ENCODE data around the gene ZNRF3. TPM values are rescaled to one million over a fixed set of nuclear protein-coding genes. Genes with fewer than 3 reads are reported as not detected.

The ZNRF3 gene
- total RNA-seq, 1 donor from 2014 or later, result 4.1 TPM

DNA sequence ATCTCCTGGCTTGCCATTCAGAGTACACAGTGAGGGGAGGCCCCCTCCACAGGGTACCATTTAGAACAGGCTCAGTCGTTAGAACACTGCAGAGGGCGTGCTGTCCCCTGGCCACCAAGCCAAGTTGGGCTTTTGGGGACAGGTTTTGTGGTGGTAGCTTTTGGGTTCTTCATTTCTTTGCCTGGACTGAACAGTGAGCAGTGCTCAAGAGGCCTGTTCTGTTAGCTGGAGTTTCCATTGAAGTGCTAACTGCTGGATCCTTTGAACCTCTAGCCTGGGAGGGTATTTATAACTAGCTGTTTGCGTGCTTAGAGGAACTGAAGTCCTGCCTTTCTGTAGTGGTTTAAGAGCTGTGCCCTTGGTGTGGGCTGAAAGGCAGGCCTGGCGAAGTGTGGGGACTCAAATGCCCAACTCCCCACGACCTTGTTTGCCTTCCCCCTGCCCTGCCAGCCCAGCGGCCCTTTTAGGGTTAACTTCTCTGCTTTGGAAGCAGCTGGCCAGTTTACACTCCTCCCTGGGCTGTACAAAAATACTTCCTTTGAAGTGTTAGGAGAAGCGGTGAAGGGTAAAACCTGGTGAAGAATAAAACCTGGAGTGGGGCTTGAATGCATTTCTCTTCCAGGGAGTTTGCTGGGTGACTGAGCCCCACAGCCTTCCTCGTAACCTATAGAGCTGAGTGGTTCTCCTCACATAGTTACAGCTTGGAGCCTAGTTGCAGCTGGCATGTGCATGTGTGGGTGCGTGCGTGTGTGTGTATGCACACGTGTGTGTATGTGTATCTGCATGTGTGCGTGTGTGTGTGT lies 34.6 kb downstream of the ZNRF3 start:
- Histone ChIP-seq H3K27ac (peak overlapping the region; percentile 48), H3K4me2 (peak overlapping the region; percentile 80), H3F3A (ENCODE audit: low read depth) (peaks cover 43% of the 10 kb centered on the region), H3K79me2 (ENCODE audit: low read depth) (peaks cover 73% of the 10 kb centered on the region), H3K9me3 (ENCODE audit: low read depth) (no peaks in the 10 kb centered on the region), H3K4me3 (peak overlapping the region; percentile 28), H3K4me1 (peaks cover 49% of the 10 kb centered on the region), H4K20me1 (ENCODE audit: low read depth) (peaks cover 93% of the 10 kb centered on the region), H3K36me3 (no peaks in the 10 kb centered on the region), H3K27me3 (no peaks in the 10 kb centered on the region), H2AFZ (replicated peaks) (no peak overlapping the region), H3K9ac (no peak overlapping the region)
- Mint-ChIP-seq H3K36me3 (peaks cover 14% of the 10 kb centered on the region), H3K4me1 (peaks cover 90% of the 10 kb centered on the region), H3K27me3 (ENCODE audit: insufficient read depth, low read depth) (peaks cover 2% of the 10 kb centered on the region), H3K9me3 (no peaks in the 10 kb centered on the region), H3K4me3 (peak overlapping the region; percentile 78), H3K27ac (peak overlapping the region; percentile 99)
- peak; percentile 79 for DNase-seq (ENCODE audit: low spot score)
- no peak for TF ChIP-seq EZH2 (IDR thresholded peaks at IDR 0.05)
- TF ChIP-seq, protein P1, sequence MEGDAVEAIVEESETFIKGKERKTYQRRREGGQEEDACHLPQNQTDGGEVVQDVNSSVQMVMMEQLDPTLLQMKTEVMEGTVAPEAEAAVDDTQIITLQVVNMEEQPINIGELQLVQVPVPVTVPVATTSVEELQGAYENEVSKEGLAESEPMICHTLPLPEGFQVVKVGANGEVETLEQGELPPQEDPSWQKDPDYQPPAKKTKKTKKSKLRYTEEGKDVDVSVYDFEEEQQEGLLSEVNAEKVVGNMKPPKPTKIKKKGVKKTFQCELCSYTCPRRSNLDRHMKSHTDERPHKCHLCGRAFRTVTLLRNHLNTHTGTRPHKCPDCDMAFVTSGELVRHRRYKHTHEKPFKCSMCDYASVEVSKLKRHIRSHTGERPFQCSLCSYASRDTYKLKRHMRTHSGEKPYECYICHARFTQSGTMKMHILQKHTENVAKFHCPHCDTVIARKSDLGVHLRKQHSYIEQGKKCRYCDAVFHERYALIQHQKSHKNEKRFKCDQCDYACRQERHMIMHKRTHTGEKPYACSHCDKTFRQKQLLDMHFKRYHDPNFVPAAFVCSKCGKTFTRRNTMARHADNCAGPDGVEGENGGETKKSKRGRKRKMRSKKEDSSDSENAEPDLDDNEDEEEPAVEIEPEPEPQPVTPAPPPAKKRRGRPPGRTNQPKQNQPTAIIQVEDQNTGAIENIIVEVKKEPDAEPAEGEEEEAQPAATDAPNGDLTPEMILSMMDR (IDR thresholded peaks at IDR 0.05), result peak; percentile 22

DNA sequence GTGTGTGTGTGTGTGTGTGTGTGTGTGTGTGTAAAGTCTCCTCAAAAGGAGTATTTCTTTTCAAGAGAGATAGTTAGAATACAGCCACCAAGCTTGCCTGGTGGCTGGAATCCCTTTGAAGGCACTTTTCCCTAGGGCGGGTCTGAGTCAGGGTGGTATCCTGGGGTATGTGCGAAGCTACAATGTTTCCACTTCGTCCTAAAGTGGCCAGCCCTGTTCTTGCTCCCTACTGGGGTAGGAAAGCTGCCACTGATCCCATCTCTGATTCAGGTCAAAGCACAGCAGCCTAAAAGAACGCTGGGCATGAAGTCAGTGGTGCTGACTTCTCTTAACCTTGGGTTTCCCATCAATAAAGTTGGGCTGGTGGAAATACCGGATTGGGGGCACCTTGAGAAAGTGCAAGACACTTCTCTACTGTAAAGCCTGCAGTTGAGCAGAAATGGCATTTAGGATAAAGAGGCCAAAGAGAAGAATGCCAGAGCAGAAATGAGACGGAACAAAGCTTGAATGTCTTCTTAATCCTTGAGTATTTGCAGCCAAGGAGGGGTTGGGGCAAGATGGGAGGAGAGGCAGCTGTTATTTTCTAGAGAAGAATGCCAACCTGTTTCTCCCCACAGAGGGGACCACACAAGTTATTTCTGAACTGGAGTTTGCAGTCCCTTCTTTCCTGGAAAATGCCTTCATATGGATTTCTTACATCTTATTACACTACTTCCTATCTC lies 35.3 kb downstream of the ZNRF3 start:
- peak overlapping the region; percentile 80 for H3K4me2 ChIP-seq
- peaks cover 73% of the 10 kb centered on the region for H3K79me2 ChIP-seq (ENCODE audit: low read depth)
- H3K9me3 ChIP-seq (ENCODE audit: low read depth), result no peaks in the 10 kb centered on the region
- peaks cover 90% of the 10 kb centered on the region for H3K4me1 Mint-ChIP-seq
- TF ChIP-seq, protein P1 (IDR thresholded peaks at IDR 0.05), result no peak
- TF ChIP-seq EZH2 (IDR thresholded peaks at IDR 0.05), result no peak
- TF ChIP-seq EZH2phosphoT487 (IDR thresholded peaks at IDR 0.05), result no peak
- H3K27me3 ChIP-seq, result no peaks in the 10 kb centered on the region
- H3F3A ChIP-seq (ENCODE audit: low read depth), result peaks cover 43% of the 10 kb centered on the region
- peaks cover 51% of the 10 kb centered on the region for H3K4me1 ChIP-seq
- H3K36me3 ChIP-seq, result no peaks in the 10 kb centered on the region
- peak overlapping the region; percentile 28 for H3K4me3 ChIP-seq
- H3K27ac Mint-ChIP-seq, result peak overlapping the region; percentile 99
- peaks cover 9% of the 10 kb centered on the region for H3K36me3 Mint-ChIP-seq
- peak overlapping the region; percentile 78 for H3K4me3 Mint-ChIP-seq
- no peaks in the 10 kb centered on the region for H3K9me3 Mint-ChIP-seq
- no peak overlapping the region for H2AFZ ChIP-seq (replicated peaks)
- H4K20me1 ChIP-seq (ENCODE audit: low read depth), result peaks cover 92% of the 10 kb centered on the region
- H3K9ac ChIP-seq, result no peak overlapping the region
- H3K27ac ChIP-seq, result peak overlapping the region; percentile 48
- DNase-seq (ENCODE audit: low spot score), result peak; percentile 48
- H3K27me3 Mint-ChIP-seq (ENCODE audit: insufficient read depth, low read depth), result peaks cover 2% of the 10 kb centered on the region

DNA sequence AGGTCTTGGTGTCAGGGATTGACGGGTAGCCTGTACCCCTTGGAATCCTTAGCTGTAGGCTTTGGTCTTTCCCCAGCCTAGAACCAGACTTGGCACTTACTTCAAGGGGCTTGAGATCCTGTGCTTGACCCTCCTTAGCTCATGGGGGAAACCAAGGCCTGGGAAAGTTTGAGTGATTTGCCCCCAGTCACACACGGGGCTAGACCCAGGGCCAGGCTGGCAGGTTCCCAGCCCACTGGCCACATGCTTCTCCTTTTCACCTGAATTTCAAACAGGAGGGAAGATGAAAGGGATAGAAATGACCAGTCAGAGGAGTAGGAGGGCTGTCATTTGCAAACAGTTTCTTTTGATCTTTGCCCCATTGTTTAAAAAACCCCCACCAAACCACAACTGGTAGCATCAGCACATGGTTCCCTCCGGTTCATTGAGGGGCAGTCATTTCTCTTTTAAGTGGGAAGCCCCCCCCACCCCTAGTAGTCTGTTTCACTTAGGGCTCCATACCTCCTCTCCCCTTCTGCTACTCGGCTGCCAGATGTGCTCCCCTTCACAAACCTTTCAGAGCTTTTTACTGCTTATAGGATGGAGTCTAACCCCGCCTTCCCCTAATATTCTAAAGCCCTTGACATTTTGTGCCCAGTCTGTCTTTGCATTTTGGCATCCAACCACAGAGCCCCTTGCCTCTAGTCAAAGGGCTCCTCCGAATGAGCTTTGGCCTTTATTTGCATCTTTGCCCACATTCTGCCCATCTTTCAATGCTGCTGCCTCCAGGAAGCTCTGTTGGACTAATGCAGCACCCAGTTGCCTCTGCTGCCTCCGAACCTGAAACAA lies 37.6 kb downstream of the ZNRF3 start:
- peaks cover 66% of the 10 kb centered on the region for H3K4me1 ChIP-seq
- Mint-ChIP-seq H3K4me1 (peaks cover 93% of the 10 kb centered on the region), H3K4me3 (peak overlapping the region; percentile 11), H3K9me3 (no peaks in the 10 kb centered on the region), H3K27ac (peak overlapping the region; percentile 62), H3K27me3 (ENCODE audit: insufficient read depth, low read depth) (peaks cover 2% of the 10 kb centered on the region), H3K36me3 (peaks cover 16% of the 10 kb centered on the region)
- TF ChIP-seq EZH2 (IDR thresholded peaks at IDR 0.05), result no peak
- TF ChIP-seq, protein P1 (IDR thresholded peaks at IDR 0.05), result no peak
- TF ChIP-seq EZH2phosphoT487 (IDR thresholded peaks at IDR 0.05), result no peak
- no peak overlapping the region for H2AFZ ChIP-seq (replicated peaks)
- H3K4me2 ChIP-seq, result no peak overlapping the region
- DNase-seq (ENCODE audit: low spot score), result no peak
- no peak overlapping the region for H3K9ac ChIP-seq
- no peak overlapping the region for H3K27ac ChIP-seq
- H3F3A ChIP-seq (ENCODE audit: low read depth), result peaks cover 38% of the 10 kb centered on the region
- H4K20me1 ChIP-seq (ENCODE audit: low read depth), result peaks cover 75% of the 10 kb centered on the region
- peaks cover 74% of the 10 kb centered on the region for H3K79me2 ChIP-seq (ENCODE audit: low read depth)
- no peaks in the 10 kb centered on the region for H3K27me3 ChIP-seq
- no peaks in the 10 kb centered on the region for H3K9me3 ChIP-seq (ENCODE audit: low read depth)
- no peak overlapping the region for H3K4me3 ChIP-seq
- no peaks in the 10 kb centered on the region for H3K36me3 ChIP-seq
